ENCODE data around the gene PALM.

The PALM gene

DNA sequence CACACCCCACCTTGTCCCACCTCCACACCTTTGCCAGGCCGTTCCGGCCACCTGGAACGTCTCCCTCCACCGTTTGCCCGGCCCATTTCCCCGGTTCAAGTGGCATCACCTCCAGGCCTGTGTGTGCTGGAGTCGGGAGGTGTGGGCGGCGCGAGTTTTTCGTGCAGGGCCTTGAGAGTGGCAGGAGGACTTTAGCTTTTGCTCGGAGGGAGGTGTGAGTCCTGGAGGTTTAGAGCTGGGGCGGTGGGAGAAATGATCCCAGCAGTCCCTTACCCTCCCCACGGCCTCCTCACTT lies 4.3 kb upstream of the PALM start:
- TF ChIP-seq FOXP2 (optimal IDR thresholded peaks at IDR 0.05; ENCODE audit: borderline replicate concordance, extremely low read depth, extremely low read length, insufficient read depth) (no peak), SIN3A (IDR thresholded peaks at IDR 0.05; ENCODE audit: borderline replicate concordance, insufficient read depth, low read length) (no peak), TAF1 (IDR thresholded peaks at IDR 0.05; ENCODE audit: borderline replicate concordance, insufficient read depth, low read length) (no peak), POLR2AphosphoS5 (IDR thresholded peaks at IDR 0.05; ENCODE audit: low read depth, low read length) (no peak)
- TF ChIP-seq, protein P1, sequence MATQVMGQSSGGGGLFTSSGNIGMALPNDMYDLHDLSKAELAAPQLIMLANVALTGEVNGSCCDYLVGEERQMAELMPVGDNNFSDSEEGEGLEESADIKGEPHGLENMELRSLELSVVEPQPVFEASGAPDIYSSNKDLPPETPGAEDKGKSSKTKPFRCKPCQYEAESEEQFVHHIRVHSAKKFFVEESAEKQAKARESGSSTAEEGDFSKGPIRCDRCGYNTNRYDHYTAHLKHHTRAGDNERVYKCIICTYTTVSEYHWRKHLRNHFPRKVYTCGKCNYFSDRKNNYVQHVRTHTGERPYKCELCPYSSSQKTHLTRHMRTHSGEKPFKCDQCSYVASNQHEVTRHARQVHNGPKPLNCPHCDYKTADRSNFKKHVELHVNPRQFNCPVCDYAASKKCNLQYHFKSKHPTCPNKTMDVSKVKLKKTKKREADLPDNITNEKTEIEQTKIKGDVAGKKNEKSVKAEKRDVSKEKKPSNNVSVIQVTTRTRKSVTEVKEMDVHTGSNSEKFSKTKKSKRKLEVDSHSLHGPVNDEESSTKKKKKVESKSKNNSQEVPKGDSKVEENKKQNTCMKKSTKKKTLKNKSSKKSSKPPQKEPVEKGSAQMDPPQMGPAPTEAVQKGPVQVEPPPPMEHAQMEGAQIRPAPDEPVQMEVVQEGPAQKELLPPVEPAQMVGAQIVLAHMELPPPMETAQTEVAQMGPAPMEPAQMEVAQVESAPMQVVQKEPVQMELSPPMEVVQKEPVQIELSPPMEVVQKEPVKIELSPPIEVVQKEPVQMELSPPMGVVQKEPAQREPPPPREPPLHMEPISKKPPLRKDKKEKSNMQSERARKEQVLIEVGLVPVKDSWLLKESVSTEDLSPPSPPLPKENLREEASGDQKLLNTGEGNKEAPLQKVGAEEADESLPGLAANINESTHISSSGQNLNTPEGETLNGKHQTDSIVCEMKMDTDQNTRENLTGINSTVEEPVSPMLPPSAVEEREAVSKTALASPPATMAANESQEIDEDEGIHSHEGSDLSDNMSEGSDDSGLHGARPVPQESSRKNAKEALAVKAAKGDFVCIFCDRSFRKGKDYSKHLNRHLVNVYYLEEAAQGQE (IDR thresholded peaks at IDR 0.05; ENCODE audit: insufficient read depth in 1 of 2, low read depth in 2 of 2, low read length in 2 of 2), result no peak

DNA sequence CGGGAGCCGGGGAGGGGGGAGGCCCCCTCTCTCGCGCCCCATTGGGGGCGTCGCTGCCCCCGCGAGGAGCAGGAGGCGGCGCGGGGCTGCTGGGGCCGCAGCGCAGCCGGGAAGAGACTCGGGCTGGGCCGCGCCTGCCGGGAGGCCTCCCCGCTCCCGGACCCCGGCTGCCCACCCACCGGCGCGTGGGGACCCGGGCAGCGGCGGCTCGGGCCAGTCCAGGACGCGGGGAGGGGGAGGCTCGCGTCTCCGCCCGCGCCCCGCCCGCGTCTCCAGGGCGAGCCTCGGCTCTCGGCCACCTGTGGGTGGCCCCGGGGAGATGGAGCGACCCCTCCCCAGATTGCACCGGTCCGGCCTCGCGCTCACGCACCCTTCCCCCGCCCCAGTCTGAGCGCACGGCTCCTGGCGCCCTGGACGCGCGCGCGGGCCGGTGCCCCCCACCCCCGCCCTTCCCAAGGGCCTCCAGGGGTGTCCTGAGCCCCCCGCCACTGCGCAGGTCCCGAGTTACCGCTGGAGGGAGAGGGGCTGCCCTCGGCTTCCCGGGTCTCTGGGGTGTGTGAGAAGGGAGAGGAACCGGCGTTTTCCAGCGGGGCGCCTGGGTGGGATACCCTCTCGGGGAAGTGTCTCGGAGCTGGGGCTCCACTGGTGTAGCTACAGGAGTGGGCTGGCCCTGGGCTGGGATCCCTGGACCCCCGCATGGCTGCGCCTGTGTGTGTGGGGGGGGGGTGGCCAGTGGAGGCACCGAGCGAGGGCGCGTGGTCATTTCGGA lies 645 bp downstream of the PALM start:
- no peak for TF ChIP-seq TAF1 (IDR thresholded peaks at IDR 0.05; ENCODE audit: borderline replicate concordance, insufficient read depth, low read length)
- no peak for TF ChIP-seq FOXP2 (optimal IDR thresholded peaks at IDR 0.05; ENCODE audit: borderline replicate concordance, extremely low read depth, extremely low read length, insufficient read depth)
- TF ChIP-seq, protein P1 (IDR thresholded peaks at IDR 0.05; ENCODE audit: insufficient read depth in 1 of 2, low read depth in 2 of 2, low read length in 2 of 2), result no peak
- no peak for TF ChIP-seq POLR2AphosphoS5 (IDR thresholded peaks at IDR 0.05; ENCODE audit: low read depth, low read length)
- TF ChIP-seq SIN3A (IDR thresholded peaks at IDR 0.05; ENCODE audit: borderline replicate concordance, insufficient read depth, low read length), result no peak

DNA sequence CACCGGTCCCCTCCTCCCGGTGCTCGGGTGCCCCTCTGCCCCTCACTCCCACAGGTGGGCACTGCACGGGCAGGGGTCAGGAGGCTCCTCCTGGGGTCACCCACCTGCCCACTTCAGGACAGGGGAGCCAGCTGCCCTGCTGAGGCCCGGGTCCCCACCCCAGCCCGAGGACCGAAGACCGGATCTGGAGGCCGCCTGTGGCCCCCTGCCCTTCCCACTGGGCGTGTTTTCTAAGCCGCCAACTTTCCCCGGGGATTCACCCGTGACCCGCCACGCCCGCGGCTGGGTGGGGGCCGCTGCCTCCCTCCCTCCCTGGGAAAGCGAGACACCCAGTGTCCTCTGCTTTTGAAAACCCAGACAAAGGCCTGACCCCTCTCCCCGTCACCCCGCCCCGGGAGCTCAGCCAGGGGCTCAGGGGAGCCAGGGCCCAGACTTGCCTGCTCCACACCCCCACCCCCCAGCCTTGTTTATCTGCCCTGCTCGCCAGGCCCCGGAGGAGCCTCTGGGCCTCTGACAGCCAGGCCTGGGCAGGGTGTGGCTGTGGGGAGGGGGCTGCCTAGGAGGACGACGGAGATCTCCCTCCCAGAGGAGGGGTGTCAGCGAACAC lies 1.3 kb downstream of the PALM start:
- no peak for TF ChIP-seq SIN3A (IDR thresholded peaks at IDR 0.05; ENCODE audit: borderline replicate concordance, insufficient read depth, low read length)
- no peak for TF ChIP-seq TAF1 (IDR thresholded peaks at IDR 0.05; ENCODE audit: borderline replicate concordance, insufficient read depth, low read length)
- TF ChIP-seq, protein P1 (IDR thresholded peaks at IDR 0.05; ENCODE audit: insufficient read depth in 1 of 2, low read depth in 2 of 2, low read length in 2 of 2), result no peak
- no peak for TF ChIP-seq FOXP2 (optimal IDR thresholded peaks at IDR 0.05; ENCODE audit: borderline replicate concordance, extremely low read depth, extremely low read length, insufficient read depth)
- TF ChIP-seq POLR2AphosphoS5 (IDR thresholded peaks at IDR 0.05; ENCODE audit: low read depth, low read length), result no peak

DNA sequence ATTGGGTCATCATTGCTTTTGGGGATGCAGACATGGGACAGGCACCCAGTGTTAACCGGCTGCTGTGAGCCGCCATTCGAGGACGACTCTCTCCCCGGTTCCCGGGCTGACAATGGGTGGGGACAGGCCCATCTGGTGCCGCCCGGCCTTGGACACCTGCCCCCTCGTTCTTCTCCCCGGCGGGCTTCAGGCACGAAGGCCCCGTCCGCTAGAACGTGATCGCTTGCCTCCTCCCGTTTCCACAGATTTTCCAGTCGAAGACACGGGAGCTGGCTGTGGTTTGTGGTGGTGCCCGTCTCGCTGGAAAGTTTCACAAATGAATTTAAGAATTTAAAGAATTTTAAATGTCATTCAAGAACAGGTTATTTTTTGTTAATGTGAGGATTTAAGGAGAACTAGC lies 2.0 kb downstream of the PALM start:
- TF ChIP-seq SIN3A (IDR thresholded peaks at IDR 0.05; ENCODE audit: borderline replicate concordance, insufficient read depth, low read length) (no peak), FOXP2 (optimal IDR thresholded peaks at IDR 0.05; ENCODE audit: borderline replicate concordance, extremely low read depth, extremely low read length, insufficient read depth) (no peak), TAF1 (IDR thresholded peaks at IDR 0.05; ENCODE audit: borderline replicate concordance, insufficient read depth, low read length) (no peak), POLR2AphosphoS5 (IDR thresholded peaks at IDR 0.05; ENCODE audit: low read depth, low read length) (no peak)
- TF ChIP-seq, protein P1 (IDR thresholded peaks at IDR 0.05; ENCODE audit: insufficient read depth in 1 of 2, low read depth in 2 of 2, low read length in 2 of 2), result no peak

Data from PFSK-1 (cell line).